Epithelial cell of proximal tubule (primary cell): ENCODE results near the gene ZC4H2. TPM values are rescaled to one million over a fixed set of nuclear protein-coding genes. Genes with fewer than 3 reads are reported as not detected.

ENCODE experiments used
- DNase-seq: peaks from one replicate; pipeline ENCODE4 v3.0.0-alpha.2; 2011; ENCODE audit warnings: low read depth
- H3K4me3 ChIP-seq: 2 replicates; pipeline ENCODE4 v1.5.1; 2011; ENCODE audit warnings: low read depth, mild to moderate bottlenecking, low read length
- total RNA-seq: library from RNA; depleted of rRNA; stranded (reverse); fragments of >200 nt; gene quantifications from 2 replicates; pipeline ENCODE4 v1.2.3, GENCODE V29; 2015
- TF ChIP-seq, protein P1 (sequence below): conservative IDR thresholded peaks from 2 replicates; pipeline ENCODE4 v1.5.1; 2012; ENCODE audit warnings: low read depth, mild to moderate bottlenecking, low read length

Gene ZC4H2
- total RNA-seq, 1 donor from 2014 or later = 18.9 TPM

DNA sequence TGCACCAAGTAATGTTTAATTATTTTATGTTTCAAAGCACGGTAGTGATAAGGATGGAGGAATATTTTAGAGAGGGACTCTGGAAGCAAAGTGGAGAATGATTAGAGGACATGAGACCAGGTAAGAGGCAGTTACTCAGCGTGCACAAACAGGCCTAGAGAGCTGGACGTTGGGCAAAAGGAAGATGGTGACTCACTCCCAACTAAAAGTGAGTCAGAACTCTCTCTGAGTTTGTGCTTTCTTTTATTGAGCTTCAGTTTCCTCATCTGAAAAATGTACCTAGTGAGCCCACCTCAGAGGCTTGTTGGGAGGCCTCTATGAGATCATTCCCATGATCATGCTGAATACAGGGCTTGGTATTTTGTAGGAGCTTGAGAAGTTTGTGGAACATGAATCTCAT is 1.6 kb upstream of the ZC4H2 start:
- DNase-seq = no peak
- TF ChIP-seq, protein P1, sequence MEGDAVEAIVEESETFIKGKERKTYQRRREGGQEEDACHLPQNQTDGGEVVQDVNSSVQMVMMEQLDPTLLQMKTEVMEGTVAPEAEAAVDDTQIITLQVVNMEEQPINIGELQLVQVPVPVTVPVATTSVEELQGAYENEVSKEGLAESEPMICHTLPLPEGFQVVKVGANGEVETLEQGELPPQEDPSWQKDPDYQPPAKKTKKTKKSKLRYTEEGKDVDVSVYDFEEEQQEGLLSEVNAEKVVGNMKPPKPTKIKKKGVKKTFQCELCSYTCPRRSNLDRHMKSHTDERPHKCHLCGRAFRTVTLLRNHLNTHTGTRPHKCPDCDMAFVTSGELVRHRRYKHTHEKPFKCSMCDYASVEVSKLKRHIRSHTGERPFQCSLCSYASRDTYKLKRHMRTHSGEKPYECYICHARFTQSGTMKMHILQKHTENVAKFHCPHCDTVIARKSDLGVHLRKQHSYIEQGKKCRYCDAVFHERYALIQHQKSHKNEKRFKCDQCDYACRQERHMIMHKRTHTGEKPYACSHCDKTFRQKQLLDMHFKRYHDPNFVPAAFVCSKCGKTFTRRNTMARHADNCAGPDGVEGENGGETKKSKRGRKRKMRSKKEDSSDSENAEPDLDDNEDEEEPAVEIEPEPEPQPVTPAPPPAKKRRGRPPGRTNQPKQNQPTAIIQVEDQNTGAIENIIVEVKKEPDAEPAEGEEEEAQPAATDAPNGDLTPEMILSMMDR = no peak
- H3K4me3 ChIP-seq = no peak overlapping the region

DNA sequence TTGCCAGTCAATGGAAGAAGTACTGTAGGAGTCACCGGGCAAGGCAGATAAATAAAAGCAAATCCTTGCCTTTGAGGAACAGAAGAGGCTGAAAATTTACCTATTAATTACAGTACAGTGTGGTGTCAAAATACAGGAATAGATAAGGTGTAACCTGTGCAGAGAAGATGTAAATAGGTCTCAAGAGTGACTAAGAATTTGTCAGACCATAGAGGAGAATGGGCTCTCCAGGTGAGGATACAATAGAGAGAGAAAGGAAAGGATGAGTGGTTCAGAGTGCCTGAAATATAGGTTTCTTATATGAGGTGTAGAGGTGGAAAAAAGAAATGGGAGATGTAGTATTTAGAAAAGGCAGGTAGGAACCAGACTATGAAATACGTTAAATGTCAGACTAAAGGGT is 801 bp upstream of the ZC4H2 start:
- no peak for DNase-seq
- TF ChIP-seq, protein P1 = no peak
- H3K4me3 ChIP-seq = peak overlapping the region; percentile 73

DNA sequence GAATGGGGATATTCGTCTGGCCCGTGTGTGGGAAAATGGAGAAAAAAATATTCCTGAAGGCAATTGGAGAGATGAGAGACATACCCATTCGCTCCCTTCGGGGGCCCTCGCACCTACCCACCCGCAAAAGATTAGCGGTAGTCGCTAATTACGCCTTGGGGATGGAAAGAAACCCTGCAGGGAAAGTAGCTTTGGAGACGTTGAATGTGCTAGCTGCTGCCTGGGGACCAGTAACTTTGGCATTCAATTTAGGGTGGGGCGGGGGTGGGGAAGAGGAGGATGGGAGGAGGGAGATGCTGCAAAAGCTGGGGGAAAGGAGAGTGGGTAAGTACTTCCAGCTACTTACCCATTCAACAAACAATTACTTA is 407 bp upstream of the ZC4H2 start:
- no peak for DNase-seq
- TF ChIP-seq, protein P1 = no peak
- H3K4me3 ChIP-seq = peak overlapping the region; percentile 73

DNA sequence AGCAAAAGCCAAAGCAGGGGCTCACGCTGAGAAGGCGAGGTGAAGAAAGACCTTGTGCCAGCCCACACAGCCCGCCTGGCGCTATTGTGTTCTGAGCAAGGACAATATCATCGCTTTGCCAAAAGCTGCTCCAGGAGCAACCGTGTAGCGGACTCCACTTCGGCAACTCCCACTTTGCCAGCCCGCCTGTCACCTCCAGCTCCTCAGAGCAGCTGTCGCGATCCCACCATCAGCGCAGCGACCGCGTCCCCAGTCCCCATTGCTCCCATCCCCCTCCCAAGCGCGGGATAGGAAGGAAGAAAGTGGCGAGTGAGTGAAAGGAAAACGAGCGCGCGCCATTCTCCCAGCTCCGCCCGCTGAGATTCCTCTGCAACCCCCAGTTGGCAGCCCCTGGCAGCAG is 759 bp downstream of the ZC4H2 start:
- peak overlapping the region; percentile 73 for H3K4me3 ChIP-seq
- TF ChIP-seq, protein P1 = no peak
- DNase-seq = no peak

DNA sequence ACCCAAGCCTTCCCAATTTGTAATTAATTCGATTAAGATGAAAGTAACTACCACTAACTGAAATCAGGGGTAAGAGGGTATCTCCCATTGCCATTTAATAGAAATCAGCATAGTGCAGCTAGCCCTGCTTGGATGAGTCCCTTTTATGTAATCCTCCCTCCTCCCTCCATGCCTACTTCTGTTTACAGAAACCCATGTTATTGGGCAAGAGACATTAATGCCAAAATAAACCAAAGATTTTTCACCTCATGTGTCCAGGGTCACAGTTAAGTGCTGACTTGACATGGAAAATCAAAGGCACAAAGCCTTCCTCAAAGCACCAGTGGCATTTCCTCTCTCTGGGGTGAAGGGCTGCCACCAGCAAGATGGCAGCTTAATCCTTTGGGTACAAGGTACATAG is 50.8 kb downstream of the ZC4H2 start:
- TF ChIP-seq, protein P1 = no peak
- no peak for DNase-seq
- H3K4me3 ChIP-seq = no peak overlapping the region

DNA sequence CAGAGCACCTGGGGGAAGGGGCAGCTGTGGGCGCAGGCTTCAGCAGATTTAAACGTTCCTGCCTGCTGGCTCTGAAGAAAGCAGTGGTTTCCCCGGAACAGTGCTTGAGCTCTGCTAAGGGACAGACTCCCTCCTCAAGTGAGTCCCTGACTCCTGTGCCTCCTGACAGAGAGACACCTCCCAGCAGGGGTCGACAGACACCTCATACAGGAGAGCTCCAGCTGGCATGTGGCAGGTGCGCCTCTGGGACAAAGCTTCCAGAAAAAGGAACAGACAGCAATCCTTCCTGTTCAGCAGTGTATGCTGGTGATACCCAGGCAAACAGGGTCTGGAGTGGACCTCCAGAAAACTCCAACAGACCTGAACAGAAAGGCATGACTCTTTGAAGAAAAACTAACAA is 68.1 kb downstream of the ZC4H2 start:
- H3K4me3 ChIP-seq = no peak overlapping the region
- TF ChIP-seq, protein P1 = peak; percentile 10
- DNase-seq = no peak

DNA sequence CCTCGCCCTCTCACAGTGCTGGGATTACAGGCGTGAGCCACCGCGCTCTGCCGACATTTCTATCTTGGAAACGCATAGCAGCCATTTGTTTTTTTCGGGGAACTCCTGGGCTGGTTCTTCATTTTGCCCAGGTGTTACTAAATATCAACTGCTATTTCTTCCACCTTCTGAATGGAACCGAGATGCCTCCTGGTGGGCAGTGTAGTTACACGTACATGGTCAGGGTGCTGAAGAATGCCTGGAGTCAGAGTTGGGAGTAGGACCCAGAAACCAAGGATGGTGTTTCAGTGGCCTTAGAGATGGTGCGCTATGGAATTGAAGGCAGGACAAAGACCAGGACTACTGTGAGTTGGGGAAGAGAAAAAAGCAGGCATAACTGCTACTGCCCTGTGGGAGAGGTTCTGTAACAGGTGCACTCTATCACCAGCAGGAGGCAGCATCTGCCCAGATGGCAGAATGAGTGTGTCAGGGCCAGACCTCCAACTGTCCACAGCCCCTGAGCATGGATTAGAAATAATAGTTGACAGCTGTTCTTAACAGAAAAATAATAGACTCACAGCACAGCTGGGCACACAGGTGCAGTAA is 81.7 kb downstream of the ZC4H2 start:
- TF ChIP-seq, protein P1 = peak; percentile 64
- no peak for DNase-seq
- H3K4me3 ChIP-seq = no peak overlapping the region
